NCI-H2196 treated with DMSO at 0.1 percent for 48 hours (cell line): ENCODE data around the gene ADGRG4.

Experiments used
- DNase-seq: peaks from one replicate; lab custom pipeline; 2025; ENCODE audit not compliant: unreplicated experiment; lab: John Stamatoyannopoulos, UW

Gene ADGRG4

DNA sequence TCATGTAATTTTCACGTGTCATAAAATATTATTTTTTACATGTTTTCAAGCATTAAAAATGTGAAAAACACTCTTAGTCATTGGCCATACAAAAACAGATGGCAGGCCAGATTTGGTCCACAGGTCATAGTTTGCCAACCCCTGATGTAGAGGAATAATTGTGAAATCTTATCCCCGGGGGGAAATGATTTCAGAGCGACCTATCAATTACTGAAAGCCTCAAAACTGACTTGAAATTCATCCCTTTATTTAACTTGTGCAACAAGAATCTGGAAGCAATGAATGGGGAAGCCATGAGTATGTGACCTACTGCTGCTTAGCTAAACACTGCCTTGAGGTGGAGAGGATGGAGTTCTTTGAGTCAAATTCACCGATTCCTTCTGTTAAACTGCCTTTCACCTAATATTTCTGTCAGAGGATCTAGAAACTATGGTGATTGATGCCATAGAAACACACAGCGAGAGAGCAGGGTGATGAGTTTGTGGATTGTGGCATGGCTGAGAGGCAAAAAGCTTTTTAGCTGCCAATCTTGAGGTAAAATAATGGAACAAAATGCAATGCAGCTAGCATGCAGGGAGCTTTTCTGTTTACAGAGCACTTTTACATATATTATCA lies 156.6 kb downstream of the ADGRG4 start:
- no peak for DNase-seq

DNA sequence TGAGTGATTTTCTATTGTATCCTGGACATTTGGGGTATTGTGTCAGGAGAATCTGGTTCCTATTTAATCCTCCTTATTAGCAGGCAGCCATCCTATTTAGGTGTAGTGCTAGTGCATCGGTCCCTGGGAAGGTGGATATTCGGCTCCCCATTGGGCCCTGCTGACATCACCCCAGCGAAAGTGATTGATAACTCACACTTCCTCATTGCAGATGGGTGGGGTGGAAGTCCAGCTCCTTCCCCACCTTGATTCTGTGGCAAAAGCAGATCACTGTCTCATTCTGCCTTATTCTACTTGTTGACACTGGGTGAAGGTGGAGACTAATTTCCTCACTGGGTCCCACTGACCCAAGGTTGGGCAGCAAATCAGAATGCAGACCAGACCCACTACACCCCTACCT lies 163.8 kb downstream of the ADGRG4 start:
- DNase-seq: no peak
